Inferior parietal cortex (tissue), 1 donor: Measurements from ENCODE around the gene NEDD4L.

Experiments used
- DNase-seq: peaks from one replicate; pipeline ENCODE4 v3.0.0-alpha.2; 2016; ENCODE audit errors: extremely low spot score

The NEDD4L gene

DNA sequence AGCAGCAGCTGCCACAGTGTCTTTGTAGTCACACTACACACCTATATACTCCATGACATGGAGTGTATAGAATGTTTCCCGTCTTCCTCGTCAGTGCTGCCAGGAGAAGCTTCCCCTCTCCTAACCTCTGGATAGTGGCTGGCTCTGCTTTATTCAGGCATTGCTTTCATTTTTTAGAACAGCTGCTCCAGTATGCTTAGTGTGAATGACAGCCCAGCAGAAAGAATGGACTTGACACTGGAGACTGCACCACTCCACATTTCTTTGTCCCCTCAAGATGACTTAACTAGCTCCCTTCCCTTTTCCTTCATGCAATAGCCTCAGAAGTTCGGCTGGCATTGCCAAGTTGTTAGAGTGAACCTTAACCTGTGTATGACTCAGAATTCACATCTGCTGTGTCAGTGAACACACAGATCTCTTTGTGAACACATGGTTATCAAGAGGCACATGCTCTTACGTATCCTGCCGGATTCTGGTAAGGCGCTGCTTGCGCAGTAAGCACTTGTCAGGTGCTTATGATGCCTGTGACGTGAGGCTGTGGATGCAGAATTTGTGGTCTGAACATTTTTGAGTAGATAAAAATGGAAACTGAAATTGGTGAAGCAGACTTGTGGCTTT lies 73.9 kb downstream of the NEDD4L start:
- DNase-seq: no peak

DNA sequence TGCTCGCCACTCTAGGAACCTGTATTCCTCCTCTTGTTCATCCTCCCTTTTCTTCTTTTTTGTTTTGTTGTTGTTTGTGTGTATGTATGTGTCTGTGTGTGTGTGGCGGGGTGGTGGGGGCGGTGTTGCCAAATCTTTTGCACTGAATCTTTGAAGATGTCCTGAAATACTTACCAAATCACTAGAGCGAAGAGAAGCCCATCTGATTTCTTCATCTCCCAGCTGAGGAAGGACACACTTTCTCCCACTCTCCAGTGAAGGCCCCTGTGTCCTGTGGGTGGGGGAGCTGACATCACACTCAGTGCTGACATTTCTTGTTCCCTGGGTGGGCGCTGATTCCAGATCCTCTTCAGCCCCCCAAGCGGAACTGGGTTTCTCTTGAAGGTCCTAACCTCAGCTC lies 74.5 kb downstream of the NEDD4L start:
- no peak for DNase-seq

DNA sequence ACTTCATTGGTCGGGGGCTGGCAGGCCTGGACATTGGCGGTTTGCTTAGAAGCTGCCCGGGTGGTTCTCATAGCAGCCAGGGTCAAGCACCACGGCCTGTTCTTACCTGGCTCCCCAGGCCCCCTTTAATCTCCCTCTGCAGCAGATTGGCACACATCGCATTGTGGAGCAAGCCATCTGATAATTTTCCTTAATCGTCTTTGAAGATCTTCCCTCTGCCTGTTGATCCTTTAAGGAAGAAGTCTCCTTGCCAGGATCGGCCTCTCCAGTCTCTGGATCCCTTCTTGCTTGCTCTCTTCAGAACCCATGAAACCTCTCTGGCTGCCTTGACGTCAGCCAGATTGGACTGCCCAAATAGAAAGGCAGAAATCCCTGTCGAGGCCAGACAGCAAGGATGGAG lies 75.8 kb downstream of the NEDD4L start:
- no peak for DNase-seq

DNA sequence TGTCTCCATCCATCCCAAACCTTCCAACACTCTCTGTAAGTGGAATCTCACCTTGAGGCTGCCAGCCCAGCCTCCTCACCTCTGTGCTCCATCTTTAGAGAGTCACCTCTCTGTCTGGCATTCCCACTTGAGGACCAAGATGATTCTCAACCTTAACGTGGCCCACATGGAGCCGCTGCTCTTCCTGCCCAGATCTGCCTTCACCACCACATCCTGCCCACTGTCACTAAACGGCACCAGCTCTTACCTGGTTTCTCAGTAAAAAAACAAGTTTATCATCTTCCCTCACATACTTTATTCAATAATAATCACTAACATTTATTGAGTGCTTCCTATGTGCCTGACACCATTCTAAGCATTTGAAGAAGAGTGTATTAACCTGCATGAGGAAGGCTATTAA lies 80.4 kb downstream of the NEDD4L start:
- DNase-seq: no peak

DNA sequence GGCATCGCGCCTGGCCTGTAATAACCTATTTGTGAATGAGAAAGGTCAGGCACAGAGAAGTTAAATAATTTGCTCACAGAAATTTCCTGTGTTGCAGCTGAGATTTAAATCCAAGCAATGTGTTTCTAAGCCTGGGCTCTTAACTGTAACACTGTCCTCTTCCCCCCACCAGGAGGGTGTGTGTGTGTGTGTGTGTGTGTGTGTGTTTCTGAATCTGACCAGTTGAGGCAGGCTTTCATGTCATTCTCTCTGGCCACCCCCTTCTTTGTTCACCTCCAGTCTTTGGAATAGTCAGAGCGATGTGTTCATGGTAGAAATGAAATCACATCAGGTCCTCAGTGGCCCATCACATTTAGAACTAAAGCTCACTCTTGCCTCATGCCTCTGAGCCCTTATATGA lies 81.2 kb downstream of the NEDD4L start:
- no peak for DNase-seq

DNA sequence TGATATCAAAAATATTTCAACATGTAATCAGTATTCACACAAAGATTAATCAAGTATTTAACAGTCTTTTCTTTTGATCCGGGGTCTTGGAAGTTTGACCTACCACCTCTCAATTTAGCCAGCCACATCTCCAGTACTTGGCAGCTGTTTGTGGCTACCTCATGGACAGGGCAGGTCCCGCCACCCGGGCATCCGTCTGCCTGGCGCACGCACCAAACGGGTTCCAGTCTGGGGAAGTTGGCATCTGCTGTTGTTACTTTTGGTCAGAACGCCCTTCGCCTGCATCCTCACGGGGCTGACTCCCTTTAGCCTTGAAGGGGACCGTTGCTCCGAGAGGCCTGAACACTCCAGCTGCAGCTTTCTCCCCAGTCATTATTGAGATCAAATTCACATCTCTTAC lies 81.7 kb downstream of the NEDD4L start:
- no peak for DNase-seq

DNA sequence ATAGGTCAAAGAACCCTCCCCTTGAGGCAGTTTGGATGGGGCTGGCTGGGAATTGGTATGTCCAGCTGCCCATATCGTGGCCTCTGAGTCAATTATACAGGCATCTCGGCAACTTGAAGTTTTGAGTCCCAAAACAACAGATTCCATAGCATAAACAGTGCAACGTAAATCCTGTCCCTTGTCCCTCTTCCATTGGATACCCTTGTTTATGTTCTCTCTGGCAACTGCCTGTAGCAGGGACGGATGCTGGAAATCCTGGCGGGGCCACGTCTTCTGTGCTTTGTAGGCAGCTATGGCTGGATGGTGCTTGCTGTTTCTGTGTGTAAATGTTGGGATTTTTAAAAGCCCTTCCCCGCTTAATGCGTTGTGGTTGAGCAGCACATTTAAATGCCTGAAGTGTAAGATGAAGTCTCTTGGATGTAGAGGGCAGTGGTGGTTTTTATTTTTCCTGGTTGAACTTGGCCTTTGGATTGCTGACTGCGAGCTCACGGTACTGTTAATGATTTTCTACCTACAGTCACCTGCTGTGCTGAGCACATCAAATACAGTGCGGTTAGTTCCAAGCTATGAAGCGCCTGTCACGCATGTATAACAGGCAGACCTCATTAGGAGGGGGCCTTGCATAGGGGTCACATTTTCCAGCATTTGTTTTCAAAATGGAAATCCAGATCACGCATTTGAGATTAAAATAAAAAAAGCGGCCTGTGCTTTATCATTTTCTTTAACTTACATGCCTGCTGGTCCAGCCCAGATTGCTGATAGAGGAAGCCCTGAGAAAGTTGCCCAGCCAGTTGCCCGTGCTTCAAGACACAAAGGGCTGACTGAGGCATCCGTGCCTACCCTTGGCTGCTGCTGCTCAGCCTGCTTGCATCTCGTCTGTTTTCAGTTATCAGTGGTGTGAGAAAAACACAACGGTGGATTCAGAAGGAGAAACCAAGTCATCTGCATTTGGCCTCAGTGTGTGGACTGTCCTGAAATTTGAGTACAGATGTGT lies 84.7 kb downstream of the NEDD4L start:
- no peak for DNase-seq

DNA sequence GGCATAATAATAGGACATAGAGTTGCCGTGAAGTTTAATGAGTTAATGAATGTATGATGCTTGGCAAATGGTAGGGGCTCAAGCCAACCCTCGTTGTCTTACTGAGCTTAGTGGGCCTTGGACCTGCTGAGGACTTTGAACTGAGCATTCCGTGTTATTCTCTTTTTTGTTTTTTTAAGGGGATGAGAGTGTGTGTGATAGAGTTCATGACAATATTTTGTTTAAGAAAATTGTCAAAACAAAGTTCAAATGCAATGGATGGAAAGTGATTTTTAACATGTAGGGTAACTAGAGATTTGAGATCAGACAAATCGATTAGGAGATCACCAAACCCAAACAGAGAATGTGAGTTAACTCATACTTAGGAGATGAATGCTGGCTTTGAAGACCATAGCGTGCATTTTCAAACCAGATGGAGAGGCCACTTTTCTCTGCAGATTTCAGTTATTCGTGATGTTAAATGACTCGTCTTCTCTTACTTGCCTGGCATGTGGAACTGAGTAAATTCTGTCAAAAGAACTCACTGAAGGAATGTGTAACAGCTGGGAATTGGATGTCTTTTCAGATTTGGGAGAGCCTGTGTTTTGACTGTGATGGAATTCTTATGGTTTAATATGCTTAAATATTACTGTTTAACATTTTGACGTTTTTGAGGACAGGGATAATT lies 88.7 kb downstream of the NEDD4L start:
- DNase-seq: no peak

DNA sequence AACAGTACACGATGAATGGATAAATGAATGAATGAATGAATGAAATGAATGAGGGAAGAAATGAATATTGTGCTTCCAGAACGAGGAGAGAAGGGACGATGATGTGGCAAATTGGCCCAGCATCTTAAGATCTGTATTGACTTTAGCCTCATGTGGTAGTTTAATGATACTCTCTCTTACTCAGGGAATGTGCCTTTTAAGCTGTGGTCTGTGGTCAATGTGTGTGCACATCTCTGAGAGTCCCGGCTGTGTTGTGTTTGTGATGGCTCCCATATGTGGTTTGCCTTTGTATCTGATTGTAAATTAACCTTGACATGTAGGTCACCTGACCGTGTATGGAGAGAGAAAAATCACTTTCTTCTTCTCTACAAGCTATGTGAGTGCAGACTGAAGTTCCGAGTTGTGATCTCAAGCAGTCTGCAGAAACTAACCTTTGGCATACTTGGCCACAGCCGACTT lies 91.2 kb downstream of the NEDD4L start:
- DNase-seq: peak; percentile 39

DNA sequence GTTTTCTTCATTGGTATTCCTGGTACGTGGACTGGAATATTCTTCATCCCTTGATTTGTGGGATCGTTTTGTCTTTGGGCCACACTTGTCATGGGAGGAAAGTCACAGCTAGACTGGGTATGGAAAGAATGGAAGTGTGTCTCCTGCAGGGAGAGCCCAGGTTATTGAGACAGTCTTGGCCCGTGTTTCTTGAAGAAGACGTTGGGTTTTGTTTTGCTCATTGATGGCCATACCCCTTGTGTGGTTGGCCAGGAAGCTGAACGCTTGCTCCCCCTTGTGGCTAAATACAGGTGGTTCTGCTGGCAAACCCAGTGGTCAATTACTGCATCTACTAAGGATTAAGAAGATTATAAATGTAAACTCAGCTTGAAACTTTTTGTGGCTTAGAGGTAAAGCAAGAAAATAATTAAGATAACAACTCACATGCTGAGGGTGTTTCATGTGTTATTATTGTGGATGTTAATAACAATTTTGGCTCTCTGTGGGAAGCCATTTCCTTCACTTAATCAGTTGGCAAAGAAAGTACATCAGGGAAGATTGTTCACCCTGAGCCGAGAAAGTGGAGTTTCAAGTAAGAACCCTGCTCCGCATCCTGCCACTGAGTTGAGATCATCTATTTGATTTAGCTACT lies 91.8 kb downstream of the NEDD4L start:
- DNase-seq: peak; percentile 78

DNA sequence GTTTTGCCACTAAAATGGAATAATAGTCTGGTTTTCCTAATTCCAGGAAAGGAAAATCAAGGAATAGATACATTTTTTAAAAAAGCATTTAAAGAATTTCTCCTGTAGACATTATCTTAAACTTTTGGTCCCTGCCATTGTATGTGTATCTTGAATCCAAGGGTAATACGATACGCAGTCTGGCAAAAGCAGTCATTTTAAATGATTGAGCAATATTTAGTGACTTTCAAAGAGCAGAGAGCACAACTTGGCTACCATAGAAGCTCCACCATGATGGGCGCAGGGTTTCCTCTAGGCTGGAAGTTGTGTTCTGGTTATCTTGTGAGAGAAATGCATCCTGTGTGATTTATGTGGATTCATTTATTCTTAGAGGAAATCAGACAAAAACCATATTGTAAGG lies 92.9 kb downstream of the NEDD4L start:
- no peak for DNase-seq

DNA sequence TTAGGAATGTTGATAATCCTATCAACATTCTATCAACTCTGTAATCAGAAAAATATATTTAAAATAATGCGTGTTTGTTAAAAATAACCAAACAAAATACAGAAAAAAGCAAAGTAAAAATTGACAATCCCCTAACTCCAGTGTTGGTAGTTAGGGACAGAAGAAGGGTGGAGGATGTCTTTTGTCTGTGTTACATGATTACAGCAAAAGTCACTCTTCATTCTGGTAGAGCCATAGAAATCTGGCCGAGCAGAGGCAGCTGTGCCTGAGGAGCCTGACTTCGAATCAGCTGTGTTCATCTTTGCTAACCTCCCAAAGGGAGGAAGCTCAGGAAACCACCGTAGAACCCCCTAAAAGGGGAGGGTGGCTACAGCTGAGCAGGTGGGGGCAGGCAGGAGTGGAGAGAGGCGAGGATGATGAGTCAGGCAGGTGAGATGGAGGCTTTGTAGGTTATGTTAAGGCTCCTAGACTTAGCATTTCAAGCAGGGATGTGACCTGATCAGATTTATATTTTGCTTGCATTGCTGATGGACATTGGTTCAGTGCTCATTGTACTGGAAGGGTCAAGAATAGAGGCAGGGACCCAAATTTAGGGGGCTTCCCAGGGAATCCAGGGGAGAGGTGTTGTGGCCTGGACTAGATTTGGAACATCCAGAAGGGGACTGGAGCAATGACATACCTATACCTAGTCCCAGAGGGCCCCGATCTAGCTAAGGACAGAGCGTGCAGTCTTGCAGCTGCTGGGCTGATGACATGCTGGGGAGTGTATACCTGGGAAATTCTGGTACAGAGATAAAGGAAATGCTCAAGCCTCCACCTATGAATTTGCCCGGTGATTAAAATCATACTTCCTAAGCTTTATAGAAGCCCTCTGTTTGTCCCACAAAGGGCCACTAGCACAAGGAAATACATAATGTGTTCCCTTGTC lies 95.7 kb downstream of the NEDD4L start:
- no peak for DNase-seq

DNA sequence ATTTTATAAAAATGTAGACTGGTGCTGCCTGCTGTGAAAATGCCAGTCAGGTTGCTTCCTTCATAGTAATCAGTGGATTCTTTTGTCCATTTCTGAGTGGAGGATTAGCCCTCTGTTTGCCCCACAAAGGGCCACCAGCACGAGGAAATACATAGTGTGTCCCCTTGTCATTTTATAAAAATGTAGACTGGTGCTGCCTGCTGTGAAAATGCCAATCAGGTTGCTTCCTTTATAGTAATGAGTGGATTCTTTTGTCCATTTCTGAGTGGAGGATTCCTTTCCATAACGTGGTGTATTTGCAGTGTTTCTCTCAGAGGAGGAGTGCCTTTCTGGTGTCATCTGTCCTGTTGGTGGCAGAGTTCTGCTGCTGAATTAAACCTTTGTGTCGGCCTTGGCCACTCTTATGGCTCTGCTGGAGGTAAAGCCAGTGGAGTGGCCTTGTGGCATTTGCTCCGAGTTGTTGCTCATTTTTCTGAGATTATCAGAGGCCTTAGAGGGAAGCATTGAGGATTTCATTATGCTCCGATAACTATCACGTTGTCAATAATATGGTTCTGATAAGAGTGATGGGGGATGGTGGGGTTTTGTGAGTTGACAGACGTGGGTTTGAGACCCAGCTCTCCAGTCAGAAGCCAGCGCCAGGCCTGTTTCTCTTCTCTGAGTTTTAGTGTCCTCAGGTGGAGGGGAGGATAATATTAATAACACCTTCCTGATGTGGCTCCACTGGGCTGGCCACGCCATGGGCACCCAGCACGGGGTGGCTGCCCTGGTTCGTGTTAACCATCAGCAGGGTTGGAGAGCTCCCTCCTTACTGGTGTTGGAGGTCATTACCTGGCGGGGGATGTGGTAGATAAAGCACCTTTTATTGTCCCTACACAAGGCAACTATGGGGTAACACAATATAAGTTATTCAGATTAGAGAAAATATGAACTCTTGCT lies 96.6 kb downstream of the NEDD4L start:
- peak; percentile 64 for DNase-seq

DNA sequence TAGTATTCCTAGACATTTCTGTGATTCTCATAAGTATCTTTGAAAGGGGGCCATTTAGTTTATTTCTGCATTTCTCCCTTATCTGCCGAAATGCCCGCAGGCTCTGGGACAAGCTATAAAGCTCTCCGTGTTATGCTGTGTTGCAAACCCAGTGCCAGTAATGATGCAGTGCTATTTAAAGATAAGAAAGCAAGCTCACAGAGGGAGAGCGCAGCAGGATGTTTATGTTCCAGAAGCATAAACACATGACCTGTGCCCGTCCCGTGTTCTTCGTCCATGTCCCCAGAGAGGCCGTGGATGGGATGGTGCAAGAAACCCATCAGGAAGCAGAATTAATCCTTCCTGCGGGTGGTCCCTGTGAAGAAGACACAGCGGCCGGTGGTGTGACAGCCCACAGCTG lies 99.4 kb downstream of the NEDD4L start:
- no peak for DNase-seq

DNA sequence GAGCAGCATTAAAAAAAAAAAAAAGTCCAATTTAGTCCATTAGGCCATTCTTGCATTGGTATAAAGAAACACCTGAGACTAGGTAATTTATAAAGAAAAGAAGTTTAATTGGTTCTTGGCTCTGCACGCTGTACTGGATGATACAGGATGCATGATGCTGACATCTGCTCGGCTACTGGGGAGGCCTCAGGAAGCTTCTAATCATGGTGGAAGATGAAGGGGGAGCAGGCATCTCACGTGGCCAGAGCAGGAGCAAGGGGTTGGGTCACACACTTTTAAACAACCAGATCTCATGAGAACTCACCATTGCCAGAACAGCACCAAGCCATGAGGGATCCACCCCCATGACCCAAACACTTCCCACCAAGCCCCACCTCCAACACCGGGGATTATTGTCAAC lies 100.1 kb downstream of the NEDD4L start:
- DNase-seq: no peak

DNA sequence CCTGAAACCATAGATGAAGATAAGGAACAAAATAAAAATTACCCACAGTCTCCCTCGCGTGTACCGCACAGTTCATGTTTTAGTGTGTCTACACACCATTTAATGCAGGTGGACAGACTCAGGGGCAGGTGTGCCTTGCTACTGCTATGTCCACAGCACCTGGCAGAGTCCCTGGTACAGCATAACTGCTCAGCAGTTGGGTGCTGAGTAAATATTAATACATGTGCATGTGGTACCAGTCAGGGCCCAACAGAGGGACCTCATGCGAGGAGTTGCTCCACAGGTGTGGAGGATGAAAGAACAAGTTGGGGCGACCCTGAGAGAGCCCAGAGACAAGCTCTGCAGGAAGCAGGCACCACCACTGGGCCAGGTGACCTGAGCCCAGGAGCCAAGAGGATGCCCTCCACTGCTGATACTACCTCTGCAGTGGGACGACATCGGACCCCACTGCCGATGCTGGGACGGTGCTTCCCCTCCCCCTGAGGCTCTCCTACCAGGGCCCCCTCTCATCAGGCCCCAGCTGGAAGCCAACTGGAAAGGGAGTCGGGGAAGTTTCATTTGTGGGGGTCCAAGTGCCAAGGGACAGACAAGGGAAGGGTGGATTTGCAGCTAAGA lies 100.8 kb downstream of the NEDD4L start:
- DNase-seq: no peak

DNA sequence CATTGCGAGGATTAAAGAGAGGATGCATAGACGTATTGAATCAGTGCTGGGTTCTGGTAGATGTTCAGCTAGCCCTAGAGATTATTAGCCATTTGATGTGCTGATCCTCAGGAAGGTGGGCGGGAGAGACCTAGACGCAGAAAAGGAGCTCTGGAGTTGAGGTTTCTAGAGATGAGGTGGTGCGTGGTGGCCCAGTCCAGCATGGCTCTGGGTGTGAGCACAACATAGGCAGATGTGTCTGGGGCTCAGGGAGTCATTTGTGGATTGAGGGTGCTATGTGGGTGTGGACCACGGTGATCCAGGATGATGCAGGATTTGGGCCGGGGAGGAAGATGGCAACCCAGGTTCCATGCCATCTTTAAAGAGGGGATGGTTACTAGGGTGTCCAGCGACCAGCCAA lies 102.1 kb downstream of the NEDD4L start:
- DNase-seq: no peak

DNA sequence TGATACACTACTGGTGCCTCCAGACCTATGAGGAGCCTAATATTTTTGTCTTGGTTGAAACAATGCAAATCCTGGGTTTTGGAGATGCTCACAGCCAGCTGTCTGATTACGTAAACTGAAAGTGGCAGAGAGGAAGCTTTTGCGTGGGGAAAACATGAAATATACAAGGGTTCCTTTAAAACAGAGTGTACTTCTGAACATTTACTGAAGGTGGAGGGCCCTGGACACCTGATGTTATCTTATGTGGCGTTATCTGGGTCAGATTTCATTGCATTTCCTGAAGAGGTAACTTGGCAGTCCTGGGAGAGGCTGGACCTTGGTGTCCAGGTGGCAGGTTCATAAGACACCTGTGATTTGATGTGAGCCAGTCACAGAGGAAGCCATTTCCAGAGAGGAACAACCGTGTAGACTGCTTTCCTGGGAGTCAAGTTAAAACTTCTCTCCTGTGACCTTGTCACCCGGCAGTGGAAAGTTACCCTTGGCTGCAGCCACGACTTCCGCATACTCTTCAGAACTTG lies 105.0 kb downstream of the NEDD4L start:
- peak; percentile 29 for DNase-seq

DNA sequence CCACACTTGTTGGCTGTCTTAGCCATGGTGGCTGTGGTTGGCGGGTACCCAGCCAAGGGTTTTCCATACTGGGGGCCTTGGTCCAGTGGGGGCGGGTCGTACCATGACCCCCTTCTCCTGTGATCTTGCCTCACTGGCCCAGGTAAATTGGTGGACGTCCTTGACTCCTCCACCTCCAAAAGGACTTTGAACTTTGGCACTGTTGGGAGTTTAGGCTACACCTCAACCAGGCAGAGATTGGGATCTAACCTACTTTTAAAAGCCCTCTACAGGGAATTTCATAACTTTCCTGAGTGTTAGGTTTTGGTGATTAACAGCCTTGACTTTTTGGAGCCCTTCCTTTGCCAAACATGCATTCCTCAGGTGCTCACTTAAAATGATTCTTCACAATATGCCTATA lies 106.7 kb downstream of the NEDD4L start:
- no peak for DNase-seq
